CD4-positive, alpha-beta T cell (primary cell): ENCODE measurements around the gene ARPC4. TPM values are rescaled to one million over a fixed set of nuclear protein-coding genes. Genes with fewer than 3 reads are reported as not detected.
A peak's percentile ranks its signal among the peaks of the same experiment; 100 is the strongest.

ENCODE experiments used
- ATAC-seq: fragments of 200-7000 bp; cut with Tn5 transposase; one replicate; pipeline ENCODE4 v1.10.0; 2022; ENCODE audit warnings: mild to moderate bottlenecking; ENCODE audit not compliant: poor library complexity
- CTCF ChIA-PET: fragments of 350-600 bp; sonication (Branson Sonifier 250); formaldehyde crosslinking; loops from one replicate; lab custom pipeline; 2021; ENCODE audit warnings: antibody characterized with exemption, inconsistent platforms; lab: Charles Lee
- POLR2A ChIA-PET: fragments of 350-600 bp; sonication (Branson Sonifier 250); formaldehyde crosslinking; loops from one replicate; lab custom pipeline; 2021; ENCODE audit warnings: antibody characterized with exemption, inconsistent platforms; lab: Charles Lee
- DNase-seq, 14 experiments: peaks; one replicate each; pipeline ENCODE4 v3.0.0-alpha.2; 2013 to 2020; ENCODE audit warnings: mixed read lengths in 2 of 14
- H3K27ac ChIP-seq, 2 donors: one replicate each; pipeline versions ENCODE4 v1.5.1 to v1.7.0; 2013; ENCODE audit warnings: low read length in 2 of 2, low read depth in 1 of 2, mild to moderate bottlenecking in 1 of 2
- H3K27me3 ChIP-seq, 2 experiments: 1 replicate in 1 of 2; 2 replicates in 1 of 2; pipeline versions ENCODE4 v1.6.1 to v1.7.0; 2013; ENCODE audit warnings: low read length in 2 of 2, control low read depth in 1 of 2, mild to moderate bottlenecking in 1 of 2, moderate library complexity in 1 of 2; ENCODE audit not compliant: insufficient read depth in 2 of 2, control insufficient read depth in 1 of 2
- H3K36me3 ChIP-seq: one replicate; pipeline ENCODE4 v1.6.1; 2013; ENCODE audit warnings: low read length, control low read depth; ENCODE audit not compliant: insufficient read depth
- H3K4me1 ChIP-seq: one replicate; pipeline ENCODE4 v1.6.1; 2013; ENCODE audit warnings: low read length, control low read depth; ENCODE audit not compliant: insufficient read depth
- H3K4me3 ChIP-seq: one replicate; pipeline ENCODE4 v1.5.1; 2013; ENCODE audit warnings: mild to moderate bottlenecking, low read length, moderate library complexity
- H3K9me3 ChIP-seq, 2 experiments: 1 replicate in 1 of 2; 2 replicates in 1 of 2; pipeline versions ENCODE4 v1.6.1 to v1.7.0; 2013; ENCODE audit warnings: low read length in 2 of 2, mild to moderate bottlenecking in 2 of 2, control low read depth in 1 of 2, moderate library complexity in 1 of 2; ENCODE audit not compliant: control insufficient read depth in 1 of 2, insufficient read depth in 1 of 2
- H3K27ac Mint-ChIP-seq: one replicate; pipeline ENCODE4 v1.8.0; 2020; ENCODE audit warnings: mixed read lengths
- H3K27me3 Mint-ChIP-seq: one replicate; pipeline ENCODE4 v1.8.0; 2021; ENCODE audit warnings: mixed read lengths
- H3K36me3 Mint-ChIP-seq: one replicate; pipeline ENCODE4 v1.8.0; 2021; ENCODE audit warnings: low read depth, mixed read lengths
- H3K4me1 Mint-ChIP-seq: one replicate; pipeline ENCODE4 v1.8.0; 2021; ENCODE audit warnings: low read depth, mixed read lengths
- H3K4me3 Mint-ChIP-seq: one replicate; pipeline ENCODE4 v1.8.0; 2020; ENCODE audit warnings: mild to moderate bottlenecking, mixed read lengths
- H3K9me3 Mint-ChIP-seq: one replicate; pipeline ENCODE4 v1.8.0; 2020; ENCODE audit warnings: mixed read lengths
- CTCF ChIP-seq: fragments of 200-600 bp; IDR thresholded peaks from one replicate; pipeline ENCODE4 v1.8.0; 2022; ENCODE audit warnings: antibody characterized with exemption, mild to moderate bottlenecking
- intact Hi-C, 2 experiments: fragments of 100-400 bp; cut with DNase I in 1 of 2; cut with micrococcal nuclease in 1 of 2; formaldehyde crosslinking; loops; one replicate each; pipeline versions ENCODE4 v1.15.1 to v1.9.0; 2023 to 2025; cut with DNase I, micrococcal nuclease
- total RNA-seq, 174 experiments: library from RNA in 2 of 174; stranded (reverse) in 2 of 174; gene quantifications; one replicate each; pipeline ENCODE4 v1.2.3 and lab custom pipeline; 2021 to 2026

Gene ARPC4
- total RNA-seq, 2 experiments from 2014 or later, result 88.7 to 91.3 TPM

GRCh38 chr3:9782770-9783169 is 10.1 kb upstream of the ARPC4 start:
- no peak overlapping the region for H3K27ac ChIP-seq
- no peak for TF ChIP-seq CTCF

GRCh38 chr3:9783954-9784353 is 8.9 kb upstream of the ARPC4 start:
- no peak overlapping the region for H3K4me3 Mint-ChIP-seq
- Histone ChIP-seq H3K36me3 (peaks cover 72% of the 10 kb centered on the region), H3K9me3 (no peaks in the 10 kb centered on the region), H3K27me3 (no peaks in the 10 kb centered on the region), H3K4me1 (peaks cover 46% of the 10 kb centered on the region), H3K27ac (no peak overlapping the region), H3K4me3 (no peak overlapping the region)
- DNase-seq, result no peak
- intact Hi-C loops, result no loop called here
- peaks cover 63% of the 10 kb centered on the region for H3K36me3 Mint-ChIP-seq
- no peaks in the 10 kb centered on the region for H3K27me3 Mint-ChIP-seq
- H3K4me1 Mint-ChIP-seq, result peaks cover 57% of the 10 kb centered on the region
- POLR2A ChIA-PET, result no interaction called here
- CTCF ChIA-PET, result no interaction called here
- no peaks in the 10 kb centered on the region for H3K9me3 Mint-ChIP-seq
- no peak for ATAC-seq
- TF ChIP-seq CTCF, result no peak
- H3K27ac Mint-ChIP-seq, result no peak overlapping the region

More at GRCh38 chr3:9782770-9783169, 10.1 kb upstream of the ARPC4 start:
- DNase-seq (peak in 2 of 14 experiments; percentile 40 to 41), ATAC-seq (peak; percentile 37)
- Mint-ChIP-seq H3K9me3 (no peaks in the 10 kb centered on the region), H3K27me3 (no peaks in the 10 kb centered on the region), H3K4me3 (no peak overlapping the region), H3K27ac (no peak overlapping the region), H3K4me1 (peaks cover 65% of the 10 kb centered on the region), H3K36me3 (peaks cover 57% of the 10 kb centered on the region)
- H3K9me3 ChIP-seq, result no peaks in the 10 kb centered on the region
- POLR2A ChIA-PET, result interaction anchor here (3.6 kb wide), 1 partner anchor 10 kb away, joined by 26 read pairs; the partner anchor contains the start of genes ARPC4 and TADA3
- no peak overlapping the region for H3K4me3 ChIP-seq
- H3K36me3 ChIP-seq, result peaks cover 65% of the 10 kb centered on the region
- intact Hi-C loops, result no loop called here
- CTCF ChIA-PET, result interaction anchor here (0.5 to 1.3 kb wide), 3 partner anchors 19 to 55 kb away, joined by 3 to 4 read pairs (median 3); partner anchors contain the start of gene OGG1
- H3K27me3 ChIP-seq, result no peaks in the 10 kb centered on the region
- peaks cover 55% of the 10 kb centered on the region for H3K4me1 ChIP-seq

GRCh38 chr3:9784965-9785364 is 7.9 kb upstream of the ARPC4 start:
- intact Hi-C loops, result no loop called here
- Histone ChIP-seq H3K27me3 (no peaks in the 10 kb centered on the region), H3K9me3 (no peaks in the 10 kb centered on the region), H3K4me1 (peaks cover 36% of the 10 kb centered on the region), H3K36me3 (peaks cover 82% of the 10 kb centered on the region), H3K4me3 (no peak overlapping the region), H3K27ac (no peak overlapping the region)
- Mint-ChIP-seq H3K4me3 (no peak overlapping the region), H3K4me1 (peaks cover 53% of the 10 kb centered on the region), H3K27me3 (no peaks in the 10 kb centered on the region), H3K36me3 (peaks cover 70% of the 10 kb centered on the region), H3K27ac (no peak overlapping the region), H3K9me3 (no peaks in the 10 kb centered on the region)
- ATAC-seq (no peak), DNase-seq (no peak)
- CTCF ChIA-PET, result interaction anchor here (0.6 kb wide), 1 partner anchor 14 kb away, joined by 3 read pairs; no protein-coding TSS in a partner anchor
- TF ChIP-seq CTCF, result no peak
- POLR2A ChIA-PET, result no interaction called here
